ENCODE data around the gene C6orf58.

Gene C6orf58

DNA sequence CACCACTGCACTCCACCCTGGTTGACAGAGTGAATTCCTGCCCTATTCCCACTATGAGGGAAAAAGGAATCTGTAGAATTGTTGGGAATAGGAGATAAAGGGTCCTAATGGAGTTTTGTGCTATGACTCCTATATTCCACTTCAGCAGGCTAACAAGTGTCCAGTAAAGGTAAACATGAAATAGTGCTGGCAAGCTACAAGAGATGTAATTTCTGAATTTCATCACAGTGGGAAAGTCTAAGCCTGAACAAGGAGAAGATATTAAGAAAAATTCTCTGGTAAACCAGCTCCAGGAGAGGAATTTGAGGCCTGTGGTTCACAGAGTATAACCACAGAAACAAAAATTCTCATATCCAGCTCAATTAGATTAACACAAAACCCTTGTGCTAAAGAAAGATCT lies 10.3 kb upstream of the C6orf58 start:
- H3K4me3 ChIP-seq (ENCODE audit: low read depth, low read length), result no peak overlapping the region
- TF ChIP-seq, protein P1, sequence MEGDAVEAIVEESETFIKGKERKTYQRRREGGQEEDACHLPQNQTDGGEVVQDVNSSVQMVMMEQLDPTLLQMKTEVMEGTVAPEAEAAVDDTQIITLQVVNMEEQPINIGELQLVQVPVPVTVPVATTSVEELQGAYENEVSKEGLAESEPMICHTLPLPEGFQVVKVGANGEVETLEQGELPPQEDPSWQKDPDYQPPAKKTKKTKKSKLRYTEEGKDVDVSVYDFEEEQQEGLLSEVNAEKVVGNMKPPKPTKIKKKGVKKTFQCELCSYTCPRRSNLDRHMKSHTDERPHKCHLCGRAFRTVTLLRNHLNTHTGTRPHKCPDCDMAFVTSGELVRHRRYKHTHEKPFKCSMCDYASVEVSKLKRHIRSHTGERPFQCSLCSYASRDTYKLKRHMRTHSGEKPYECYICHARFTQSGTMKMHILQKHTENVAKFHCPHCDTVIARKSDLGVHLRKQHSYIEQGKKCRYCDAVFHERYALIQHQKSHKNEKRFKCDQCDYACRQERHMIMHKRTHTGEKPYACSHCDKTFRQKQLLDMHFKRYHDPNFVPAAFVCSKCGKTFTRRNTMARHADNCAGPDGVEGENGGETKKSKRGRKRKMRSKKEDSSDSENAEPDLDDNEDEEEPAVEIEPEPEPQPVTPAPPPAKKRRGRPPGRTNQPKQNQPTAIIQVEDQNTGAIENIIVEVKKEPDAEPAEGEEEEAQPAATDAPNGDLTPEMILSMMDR (IDR thresholded peaks at IDR 0.05; ENCODE audit: control insufficient read depth, extremely low read depth, insufficient read depth), result no peak
- DNase-seq (ENCODE audit: low read depth), result no peak

DNA sequence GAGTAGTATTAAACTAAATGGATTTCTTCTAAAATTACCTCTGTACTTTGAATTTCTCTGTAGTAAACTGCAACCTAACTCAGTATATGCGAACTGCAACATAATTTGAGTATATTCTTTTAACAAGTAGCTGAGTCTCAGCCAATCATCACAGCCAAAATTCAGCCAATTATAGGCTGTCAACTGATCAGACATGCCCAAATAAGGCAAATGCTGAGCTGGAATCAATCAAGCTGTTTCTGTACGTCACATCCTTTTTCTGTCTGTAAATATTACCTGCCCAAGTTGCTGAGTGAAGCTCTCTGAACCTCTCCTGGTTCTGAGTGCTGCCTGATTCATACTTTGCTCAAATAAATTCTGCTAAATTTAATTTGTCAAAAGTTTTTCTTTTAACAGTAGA lies 9.5 kb upstream of the C6orf58 start:
- TF ChIP-seq, protein P1 (IDR thresholded peaks at IDR 0.05; ENCODE audit: control insufficient read depth, extremely low read depth, insufficient read depth), result no peak
- DNase-seq (ENCODE audit: low read depth), result no peak
- no peak overlapping the region for H3K4me3 ChIP-seq (ENCODE audit: low read depth, low read length)

DNA sequence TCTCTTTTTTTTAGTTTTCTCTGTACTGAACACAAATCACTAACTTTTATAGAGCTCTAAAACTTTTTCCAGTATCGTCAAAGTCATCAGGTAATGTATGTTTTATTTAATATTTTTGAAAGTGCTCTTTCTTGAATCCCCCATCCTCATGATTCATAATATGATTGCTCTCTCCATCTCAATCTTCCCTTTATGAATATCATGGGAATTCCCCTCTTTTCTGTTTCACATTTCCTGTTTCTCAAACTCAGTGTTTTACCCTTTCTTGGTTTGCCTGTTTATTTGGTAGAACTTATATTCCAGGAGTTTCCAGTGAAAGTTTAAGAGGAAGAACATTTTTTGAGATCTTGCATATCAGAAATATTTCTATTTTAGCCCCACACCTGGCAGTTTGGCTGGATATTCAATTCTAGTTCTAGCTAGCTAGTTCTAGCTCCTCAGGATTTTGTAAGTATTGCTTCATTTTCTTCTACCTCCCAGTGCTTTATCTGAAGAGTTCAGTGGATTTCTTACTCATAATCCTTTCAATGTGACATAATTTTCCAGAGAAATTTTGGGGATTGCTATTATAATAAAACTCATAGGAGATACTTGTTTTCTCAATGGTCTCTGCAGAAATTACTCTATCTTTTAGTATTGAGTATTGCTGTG lies 6.1 kb upstream of the C6orf58 start:
- DNase-seq (ENCODE audit: low read depth), result no peak
- TF ChIP-seq, protein P1 (IDR thresholded peaks at IDR 0.05; ENCODE audit: control insufficient read depth, extremely low read depth, insufficient read depth), result no peak

DNA sequence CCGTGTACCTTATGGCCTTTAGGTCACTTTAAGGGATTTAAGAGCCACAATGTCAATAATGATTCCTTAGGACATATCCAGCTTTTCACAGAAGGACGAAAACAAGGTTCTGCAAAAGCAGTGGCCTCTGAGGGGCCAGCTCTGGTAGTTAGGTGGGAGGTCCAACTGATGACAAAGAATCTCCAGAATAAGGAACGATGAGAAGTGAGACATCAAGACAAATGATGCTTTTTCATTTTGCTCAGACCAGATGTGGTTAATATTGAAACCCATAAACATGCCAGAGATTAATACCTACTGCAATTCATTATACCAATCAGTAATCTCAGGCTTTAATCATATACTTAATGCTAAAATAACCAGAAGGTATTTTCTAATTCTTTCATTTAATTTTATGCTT lies 1.9 kb downstream of the C6orf58 start:
- TF ChIP-seq, protein P1 (IDR thresholded peaks at IDR 0.05; ENCODE audit: control insufficient read depth, extremely low read depth, insufficient read depth), result no peak
- H3K4me3 ChIP-seq (ENCODE audit: low read depth, low read length), result no peak overlapping the region
- no peak for DNase-seq (ENCODE audit: low read depth)

More for the DNA sequence above, 6.1 kb upstream of the C6orf58 start:
- no peak overlapping the region for H3K4me3 ChIP-seq (ENCODE audit: low read depth, low read length)

DNA sequence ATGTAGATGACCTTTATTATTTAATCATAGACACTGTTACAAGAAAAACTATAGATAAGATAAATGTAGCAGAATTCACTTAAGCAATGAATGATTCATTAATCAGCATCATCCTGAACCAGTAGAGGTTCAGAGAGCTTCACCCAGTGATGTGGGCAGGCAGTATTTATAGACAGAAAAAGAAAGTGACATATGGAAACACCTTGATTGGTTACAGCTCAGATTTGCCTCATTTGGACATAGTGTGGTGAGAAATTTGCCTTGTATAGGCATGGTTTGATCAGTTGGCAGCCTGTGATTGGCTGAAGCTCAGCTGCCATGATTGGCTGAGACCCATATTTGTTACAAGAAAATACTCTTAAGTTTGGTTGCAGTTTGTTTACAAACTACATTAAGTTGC lies 4.6 kb downstream of the C6orf58 start:
- TF ChIP-seq, protein P1 (IDR thresholded peaks at IDR 0.05; ENCODE audit: control insufficient read depth, extremely low read depth, insufficient read depth), result no peak
- no peak for DNase-seq (ENCODE audit: low read depth)

DNA sequence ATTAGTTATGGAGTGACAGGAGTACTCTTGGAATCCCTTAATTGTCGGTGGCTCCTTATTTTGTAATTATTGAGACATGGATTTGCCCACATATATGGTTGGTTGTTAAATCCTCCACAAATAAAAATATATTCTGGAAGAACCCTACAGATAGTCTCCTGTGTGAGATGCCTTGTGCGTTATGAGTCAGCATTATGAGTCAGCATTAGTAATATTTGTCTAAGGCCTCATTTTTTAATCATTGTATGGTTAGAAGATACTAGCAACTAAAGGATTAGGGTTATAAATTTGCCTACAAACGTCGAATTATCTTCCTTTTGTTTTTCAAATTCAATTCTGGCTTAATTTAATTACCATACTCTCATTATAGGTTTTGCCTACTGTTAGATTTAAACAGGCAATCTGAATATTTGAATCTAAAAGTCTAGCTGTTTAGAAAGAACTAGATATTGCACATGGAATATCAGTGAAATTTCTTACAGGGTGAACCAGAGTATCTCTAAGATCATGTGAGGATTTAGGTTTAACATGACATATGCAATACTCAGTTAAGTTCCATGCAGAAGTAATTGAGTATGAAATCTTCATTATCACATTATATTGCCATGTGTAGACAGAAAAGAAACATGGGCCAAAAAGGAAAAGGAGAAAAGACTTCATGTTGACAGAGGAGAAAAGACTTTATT lies 5.9 kb downstream of the C6orf58 start:
- TF ChIP-seq, protein P1 (IDR thresholded peaks at IDR 0.05; ENCODE audit: control insufficient read depth, extremely low read depth, insufficient read depth), result no peak
- DNase-seq (ENCODE audit: low read depth), result no peak

More for the DNA sequence above, 4.6 kb downstream of the C6orf58 start:
- H3K4me3 ChIP-seq (ENCODE audit: low read depth, low read length), result no peak overlapping the region

More for the DNA sequence above, 5.9 kb downstream of the C6orf58 start:
- no peak overlapping the region for H3K4me3 ChIP-seq (ENCODE audit: low read depth, low read length)
